Lower lobe of right lung (tissue), 2 donors: Measurements from ENCODE around the gene ESRRA. TPM values are rescaled to one million over a fixed set of nuclear protein-coding genes. Genes with fewer than 3 reads are reported as not detected.

Experiments
- ATAC-seq, 2 donors: fragments of 200-7000 bp; cut with Tn5 transposase; one replicate each; pipeline ENCODE4 v1.9.1; 2020 to 2022; ENCODE audit warnings: mild to moderate bottlenecking in 2 of 2, moderate library complexity in 2 of 2
- DNase-seq: peaks from one replicate; pipeline ENCODE4 v3.0.0-alpha.2; 2020
- H3K27ac ChIP-seq: fragments of 200-600 bp; one replicate; pipeline ENCODE4 v1.8.0; 2022
- H3K27me3 ChIP-seq: fragments of 200-600 bp; one replicate; pipeline ENCODE4 v1.8.0; 2022; ENCODE audit warnings: low read depth
- H3K36me3 ChIP-seq: fragments of 200-600 bp; one replicate; pipeline ENCODE4 v1.8.0; 2022; ENCODE audit warnings: mild to moderate bottlenecking
- H3K4me1 ChIP-seq: fragments of 200-600 bp; one replicate; pipeline ENCODE4 v1.8.0; 2022
- H3K4me3 ChIP-seq: fragments of 200-600 bp; one replicate; pipeline ENCODE4 v1.8.0; 2022; ENCODE audit warnings: mild to moderate bottlenecking
- H3K9me3 ChIP-seq: fragments of 200-600 bp; one replicate; pipeline ENCODE4 v1.8.0; 2022
- intact Hi-C: fragments of 100-400 bp; cut with DNase I; formaldehyde crosslinking; loops from one replicate; pipeline ENCODE4 v1.11.0; 2022
- total RNA-seq: library from RNA; stranded (reverse); fragmentation: NEBNext Ultra II Directional; extraction: Animal tissue kit (Norgen Biotek cat#: 25700); gene quantifications from one replicate; pipeline ENCODE4 v1.2.1, GENCODE V29; 2021
- TF ChIP-seq, protein P1 (sequence below): fragments of 200-600 bp; IDR thresholded peaks from one replicate; pipeline ENCODE4 v1.8.0; 2022; ENCODE audit warnings: antibody characterized with exemption, mild to moderate bottlenecking
- donor health status: DM: no; HTN: yes; CAD: no; lungs with severe emphysema.

Gene ESRRA
- total RNA-seq, 1 donor from 2014 or later = 47.9 TPM

DNA sequence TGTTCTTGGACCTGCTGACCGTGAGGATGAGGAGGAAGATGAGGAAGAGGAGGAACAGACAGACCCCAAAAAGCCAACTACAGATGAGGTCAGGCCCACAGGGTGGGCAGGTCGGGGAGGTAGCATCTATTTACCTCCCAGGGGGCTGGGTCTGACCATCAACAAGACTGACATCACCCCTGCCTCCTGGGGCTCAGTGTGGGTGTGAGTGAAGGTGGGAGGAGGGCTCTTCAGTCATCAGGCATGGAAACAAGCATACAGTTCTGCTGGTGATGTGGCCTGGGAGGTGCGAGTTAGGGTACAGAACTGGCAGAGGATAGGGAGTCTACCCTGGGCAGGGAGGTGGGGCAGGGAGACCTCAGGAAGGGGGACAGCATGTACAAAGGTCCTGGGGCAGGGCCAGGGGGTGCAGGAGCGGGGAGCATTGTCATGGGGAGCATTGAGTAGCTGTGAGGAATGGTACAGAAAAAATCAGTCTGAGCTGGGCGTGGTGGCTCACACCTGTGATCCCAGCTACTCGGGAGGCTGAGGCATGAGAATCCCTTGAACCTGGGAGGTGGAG is 45.1 kb upstream of the ESRRA start:
- Histone ChIP-seq H3K27ac (no peak overlapping the region), H3K36me3 (peaks cover 95% of the 10 kb centered on the region), H3K27me3 (no peaks in the 10 kb centered on the region), H3K9me3 (no peaks in the 10 kb centered on the region), H3K4me3 (no peak overlapping the region), H3K4me1 (no peaks in the 10 kb centered on the region)
- TF ChIP-seq, protein P1, sequence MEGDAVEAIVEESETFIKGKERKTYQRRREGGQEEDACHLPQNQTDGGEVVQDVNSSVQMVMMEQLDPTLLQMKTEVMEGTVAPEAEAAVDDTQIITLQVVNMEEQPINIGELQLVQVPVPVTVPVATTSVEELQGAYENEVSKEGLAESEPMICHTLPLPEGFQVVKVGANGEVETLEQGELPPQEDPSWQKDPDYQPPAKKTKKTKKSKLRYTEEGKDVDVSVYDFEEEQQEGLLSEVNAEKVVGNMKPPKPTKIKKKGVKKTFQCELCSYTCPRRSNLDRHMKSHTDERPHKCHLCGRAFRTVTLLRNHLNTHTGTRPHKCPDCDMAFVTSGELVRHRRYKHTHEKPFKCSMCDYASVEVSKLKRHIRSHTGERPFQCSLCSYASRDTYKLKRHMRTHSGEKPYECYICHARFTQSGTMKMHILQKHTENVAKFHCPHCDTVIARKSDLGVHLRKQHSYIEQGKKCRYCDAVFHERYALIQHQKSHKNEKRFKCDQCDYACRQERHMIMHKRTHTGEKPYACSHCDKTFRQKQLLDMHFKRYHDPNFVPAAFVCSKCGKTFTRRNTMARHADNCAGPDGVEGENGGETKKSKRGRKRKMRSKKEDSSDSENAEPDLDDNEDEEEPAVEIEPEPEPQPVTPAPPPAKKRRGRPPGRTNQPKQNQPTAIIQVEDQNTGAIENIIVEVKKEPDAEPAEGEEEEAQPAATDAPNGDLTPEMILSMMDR = no peak
- no peak for ATAC-seq
- intact Hi-C loops = no loop called here
- no peak for DNase-seq

- Histone ChIP-seq H3K4me1 (no peaks in the 10 kb centered on the region), H3K27me3 (no peaks in the 10 kb centered on the region), H3K36me3 (peaks cover 95% of the 10 kb centered on the region), H3K4me3 (no peak overlapping the region), H3K27ac (no peak overlapping the region), H3K9me3 (no peaks in the 10 kb centered on the region)
- DNase-seq = no peak
- TF ChIP-seq, protein P1 = no peak
- ATAC-seq = no peak
- intact Hi-C loops = no loop called here
Observed at GRCh38 chr11:64261556-64262080, 43.7 kb upstream of the ESRRA start.

DNA sequence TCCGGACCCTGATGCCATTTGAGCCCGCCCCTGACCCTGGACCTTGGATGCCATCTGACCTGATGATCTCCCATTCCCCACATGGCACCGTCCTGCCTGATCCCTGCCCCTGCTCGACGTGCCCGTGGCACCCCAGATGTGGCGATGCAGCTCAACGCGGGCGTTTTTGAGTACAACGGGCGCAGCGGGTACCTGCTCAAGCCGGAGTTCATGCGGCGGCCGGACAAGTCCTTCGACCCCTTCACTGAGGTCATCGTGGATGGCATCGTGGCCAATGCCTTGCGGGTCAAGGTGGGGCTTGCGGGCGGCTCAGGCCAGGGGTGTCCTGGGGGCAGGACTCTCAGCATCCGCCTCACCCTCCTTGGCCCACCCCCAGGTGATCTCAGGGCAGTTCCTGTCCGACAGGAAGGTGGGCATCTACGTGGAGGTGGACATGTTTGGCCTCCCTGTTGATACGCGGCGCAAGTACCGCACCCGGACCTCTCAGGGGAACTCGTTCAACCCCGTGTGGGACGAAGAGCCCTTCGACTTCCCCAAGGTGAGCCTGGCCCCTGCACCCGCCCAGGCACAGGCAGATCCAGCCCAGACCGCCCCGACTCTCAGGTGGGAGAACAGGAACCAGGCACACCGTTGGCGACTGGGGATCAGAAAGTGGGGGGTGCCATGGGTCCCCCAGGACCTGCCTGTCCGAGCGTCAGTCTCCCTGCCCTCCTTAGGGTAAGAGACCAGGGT is 42.9 kb upstream of the ESRRA start:
- peaks cover 94% of the 10 kb centered on the region for H3K36me3 ChIP-seq
- H3K9me3 ChIP-seq = no peaks in the 10 kb centered on the region
- no peaks in the 10 kb centered on the region for H3K27me3 ChIP-seq
- no peak for DNase-seq
- H3K4me1 ChIP-seq = peaks cover 6% of the 10 kb centered on the region
- TF ChIP-seq, protein P1 = no peak
- ATAC-seq = no peak
- intact Hi-C loops = no loop called here
- H3K27ac ChIP-seq = no peak overlapping the region
- no peak overlapping the region for H3K4me3 ChIP-seq

DNA sequence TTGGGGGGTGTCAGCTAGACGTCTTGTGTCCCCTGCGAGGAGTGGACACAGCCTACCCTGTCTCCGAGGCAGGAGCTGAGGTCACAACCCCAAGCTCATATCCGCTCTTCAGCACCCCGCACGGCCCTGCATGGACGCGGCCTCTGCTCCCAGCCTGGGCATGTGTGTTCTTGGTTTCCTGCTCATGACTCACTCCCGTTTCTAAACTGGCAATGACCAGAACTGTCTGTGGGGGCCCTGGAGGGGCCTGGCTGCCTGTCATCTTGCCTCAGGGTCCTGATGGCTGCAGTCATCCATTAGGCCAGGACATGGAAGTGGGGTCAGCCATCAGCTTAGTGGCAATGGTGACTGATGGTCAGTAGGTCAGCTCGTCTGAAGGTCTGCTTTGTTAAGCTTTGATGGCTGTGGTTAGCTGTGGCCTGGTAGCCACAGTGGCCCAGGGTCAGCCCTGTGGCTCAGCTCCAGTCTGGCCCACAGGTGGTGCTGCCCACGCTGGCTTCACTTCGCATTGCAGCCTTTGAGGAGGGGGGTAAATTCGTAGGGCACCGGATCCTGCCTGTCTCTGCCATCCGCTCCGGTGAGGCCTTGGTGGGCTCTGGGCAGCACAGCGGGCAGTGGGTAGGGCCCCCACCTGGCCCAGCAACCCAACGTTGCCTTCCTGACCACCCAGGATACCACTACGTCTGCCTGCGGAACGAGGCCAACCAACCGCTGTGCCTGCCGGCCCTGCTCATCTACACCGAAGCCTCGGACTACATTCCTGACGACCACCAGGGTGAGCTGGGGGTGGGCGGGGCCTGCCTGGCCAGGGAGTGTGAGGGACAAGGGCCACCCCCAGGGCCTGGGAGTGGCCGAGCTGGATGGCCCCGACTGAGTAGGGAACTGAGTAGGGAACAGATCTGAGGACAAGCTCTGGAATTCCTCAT is 42.0 kb upstream of the ESRRA start:
- TF ChIP-seq, protein P1 = no peak
- H3K4me3 ChIP-seq = no peak overlapping the region
- no peaks in the 10 kb centered on the region for H3K9me3 ChIP-seq
- no peak overlapping the region for H3K27ac ChIP-seq
- peaks cover 15% of the 10 kb centered on the region for H3K4me1 ChIP-seq
- no peaks in the 10 kb centered on the region for H3K27me3 ChIP-seq
- peaks cover 85% of the 10 kb centered on the region for H3K36me3 ChIP-seq
- intact Hi-C loops = no loop called here
- DNase-seq (no peak), ATAC-seq (no peak)

GRCh38 chr11:64263947-64264317 is 41.4 kb upstream of the ESRRA start:
- intact Hi-C loops = no loop called here
- Histone ChIP-seq H3K4me3 (no peak overlapping the region), H3K27ac (no peak overlapping the region), H3K9me3 (no peaks in the 10 kb centered on the region), H3K36me3 (peaks cover 79% of the 10 kb centered on the region), H3K4me1 (peaks cover 21% of the 10 kb centered on the region), H3K27me3 (no peaks in the 10 kb centered on the region)
- ATAC-seq (no peak), DNase-seq (no peak)
- TF ChIP-seq, protein P1 = no peak
